GM21576 (cell line): Measurements from ENCODE around the gene ZFHX3.

Experiments used
- ATAC-seq: cut with Tn5 transposase; IDR thresholded peaks from one replicate; pipeline ENCODE4 v1.9.1; 2021; ENCODE audit warnings: mild to moderate bottlenecking, moderate library complexity; ENCODE audit not compliant: unreplicated experiment

ZFHX3 gene

GRCh38 chr16:72785886-72786285 is 262.0 kb downstream of the ZFHX3 start:
- no peak for ATAC-seq

- no peak for ATAC-seq
Measured at GRCh38 chr16:72785171-72785570, 262.8 kb downstream of the ZFHX3 start.

- no peak for ATAC-seq
Measured at GRCh38 chr16:72783716-72784318, 264.1 kb downstream of the ZFHX3 start.

GRCh38 chr16:72769876-72770275 is 278.1 kb downstream of the ZFHX3 start:
- ATAC-seq, result no peak

GRCh38 chr16:72768591-72768990 is 279.3 kb downstream of the ZFHX3 start:
- no peak for ATAC-seq

GRCh38 chr16:72766506-72766905 is 281.4 kb downstream of the ZFHX3 start:
- ATAC-seq, result no peak

GRCh38 chr16:72764015-72764654 is 283.8 kb downstream of the ZFHX3 start:
- ATAC-seq, result no peak

- no peak for ATAC-seq
Measured at GRCh38 chr16:72760581-72760980, 287.3 kb downstream of the ZFHX3 start.

GRCh38 chr16:72753881-72754280 is 294.0 kb downstream of the ZFHX3 start:
- ATAC-seq, result no peak

GRCh38 chr16:72752004-72752695 is 295.8 kb downstream of the ZFHX3 start:
- no peak for ATAC-seq

GRCh38 chr16:72751076-72751475 is 296.9 kb downstream of the ZFHX3 start:
- no peak for ATAC-seq

- no peak for ATAC-seq
Measured at GRCh38 chr16:72749091-72749490, 298.8 kb downstream of the ZFHX3 start.

- ATAC-seq, result no peak
Measured at GRCh38 chr16:72744076-72744793, 303.7 kb downstream of the ZFHX3 start.

GRCh38 chr16:72743011-72743761 is 304.7 kb downstream of the ZFHX3 start:
- no peak for ATAC-seq

GRCh38 chr16:72740347-72740746 is 307.6 kb downstream of the ZFHX3 start:
- ATAC-seq, result no peak

GRCh38 chr16:72739577-72739976 is 308.4 kb downstream of the ZFHX3 start:
- ATAC-seq, result no peak

GRCh38 chr16:72736074-72736473 is 311.9 kb downstream of the ZFHX3 start:
- ATAC-seq, result no peak
